Activated T-helper 17 cell treated with anti-CD3 and anti-CD28 coated beads, Interleukin-2, amount 50 U/mL, for 72 hours (primary cell): ENCODE results near the gene STK38. TPM values are rescaled to one million over a fixed set of nuclear protein-coding genes. Genes with fewer than 3 reads are reported as not detected.

ENCODE experiments used
- ATAC-seq: fragments of 150-1000 bp; cut with Tn5 transposase; replicated peaks from 2 replicates; pipeline ENCODE4 v1.10.0; 2021; ENCODE audit warnings: mild to moderate bottlenecking, moderate library complexity
- H3K27ac Mint-ChIP-seq: one replicate; pipeline ENCODE4 v1.8.0; 2022; ENCODE audit warnings: mixed read lengths
- H3K27me3 Mint-ChIP-seq: one replicate; pipeline ENCODE4 v1.8.0; 2022; ENCODE audit warnings: mixed read lengths
- H3K36me3 Mint-ChIP-seq: one replicate; pipeline ENCODE4 v1.8.0; 2022; ENCODE audit warnings: low read depth, mild to moderate bottlenecking, mixed read lengths
- H3K4me1 Mint-ChIP-seq: one replicate; pipeline ENCODE4 v1.8.0; 2022; ENCODE audit warnings: mixed read lengths
- H3K4me3 Mint-ChIP-seq: one replicate; pipeline ENCODE4 v1.8.0; 2022; ENCODE audit warnings: mild to moderate bottlenecking, mixed read lengths
- H3K9me3 Mint-ChIP-seq: one replicate; pipeline ENCODE4 v1.8.0; 2022; ENCODE audit warnings: mixed read lengths
- total RNA-seq, 2 donors: library from RNA; stranded (reverse); gene quantifications; one replicate each; pipeline ENCODE4 v1.2.3, GENCODE V29; 2022

Gene STK38
- total RNA-seq, 2 donors from 2014 or later, result 24.4 to 34.3 TPM

DNA sequence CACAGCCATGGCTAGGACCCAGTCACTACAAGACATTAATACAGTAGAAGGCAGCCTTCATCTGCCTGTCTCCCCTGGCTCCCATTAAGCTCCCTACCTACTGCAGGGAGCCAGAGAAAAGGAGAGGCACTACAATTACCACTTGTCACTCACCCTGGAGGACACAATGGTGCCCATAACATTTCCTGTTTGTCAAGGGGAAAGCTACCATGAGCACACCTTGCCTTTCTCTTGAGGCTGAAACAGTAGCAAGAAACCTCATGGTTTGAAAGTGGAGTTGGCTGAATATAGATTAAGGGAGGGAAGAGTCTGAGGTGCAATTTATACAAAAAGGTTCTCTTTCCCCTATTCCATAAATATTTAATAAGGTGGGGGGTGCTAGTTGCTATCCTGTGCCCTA lies 27.9 kb downstream of the STK38 start:
- Mint-ChIP-seq H3K4me3 (no peak overlapping the region), H3K4me1 (no peaks in the 10 kb centered on the region), H3K27ac (peak overlapping the region; percentile 14), H3K9me3 (no peaks in the 10 kb centered on the region), H3K36me3 (peaks cover 99% of the 10 kb centered on the region), H3K27me3 (no peaks in the 10 kb centered on the region)
- peak; percentile 23 for ATAC-seq

GRCh38 chr6:36517408-36517807 lies 29.9 kb downstream of the STK38 start:
- Mint-ChIP-seq H3K9me3 (no peaks in the 10 kb centered on the region), H3K36me3 (peaks cover 99% of the 10 kb centered on the region), H3K4me3 (no peak overlapping the region), H3K4me1 (no peaks in the 10 kb centered on the region), H3K27me3 (no peaks in the 10 kb centered on the region), H3K27ac (peak overlapping the region; percentile 46)
- ATAC-seq, result no peak

GRCh38 chr6:36516988-36517387 lies 30.3 kb downstream of the STK38 start:
- Mint-ChIP-seq H3K9me3 (no peaks in the 10 kb centered on the region), H3K4me3 (no peak overlapping the region), H3K27ac (peak overlapping the region; percentile 46), H3K4me1 (no peaks in the 10 kb centered on the region), H3K27me3 (no peaks in the 10 kb centered on the region), H3K36me3 (peaks cover 99% of the 10 kb centered on the region)
- ATAC-seq, result no peak

DNA sequence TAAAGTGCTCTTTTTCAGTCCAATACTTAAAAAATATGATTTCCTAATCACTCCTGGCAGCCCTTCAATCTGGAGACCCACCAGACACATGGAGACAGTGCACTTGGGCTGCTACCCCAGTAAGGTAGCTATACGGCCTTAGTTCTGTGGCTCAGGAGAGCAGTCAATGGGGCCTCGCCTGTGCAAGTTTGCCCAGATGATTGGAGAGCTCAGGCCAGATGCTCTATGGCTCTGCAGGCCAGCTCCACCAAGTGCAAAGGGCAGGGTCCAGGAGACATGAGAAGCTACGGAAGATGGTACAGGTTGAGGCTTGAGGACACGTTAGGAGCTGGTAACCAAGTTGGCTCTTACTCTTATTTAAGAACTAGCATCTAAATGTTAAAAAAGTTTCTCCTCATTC lies 30.7 kb downstream of the STK38 start:
- no peak overlapping the region for H3K4me3 Mint-ChIP-seq
- H3K9me3 Mint-ChIP-seq, result no peaks in the 10 kb centered on the region
- no peak overlapping the region for H3K27ac Mint-ChIP-seq
- H3K4me1 Mint-ChIP-seq, result no peaks in the 10 kb centered on the region
- H3K36me3 Mint-ChIP-seq, result peaks cover 99% of the 10 kb centered on the region
- no peaks in the 10 kb centered on the region for H3K27me3 Mint-ChIP-seq
- ATAC-seq, result no peak

DNA sequence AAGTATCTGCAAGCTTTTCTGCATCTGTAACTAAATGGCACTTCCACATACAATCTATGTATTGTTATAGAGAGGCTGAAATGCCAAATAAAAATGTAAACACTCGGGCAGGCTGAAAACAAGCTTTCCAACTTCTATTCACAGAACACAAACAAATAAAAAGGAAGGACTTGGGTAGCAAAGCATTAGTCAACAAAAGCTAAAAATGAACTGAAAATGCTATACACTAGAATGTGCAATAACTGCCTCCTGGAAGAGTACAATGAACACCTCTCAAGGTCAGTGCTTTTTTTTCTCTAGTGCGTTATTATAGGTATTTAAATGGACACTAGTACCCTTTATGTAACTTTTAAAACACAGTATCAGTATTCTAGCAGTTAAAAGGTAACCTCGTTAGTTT lies 31.4 kb downstream of the STK38 start:
- ATAC-seq, result no peak
- H3K9me3 Mint-ChIP-seq, result no peaks in the 10 kb centered on the region
- H3K27ac Mint-ChIP-seq, result no peak overlapping the region

GRCh38 chr6:36514554-36515456 lies 32.5 kb downstream of the STK38 start:
- Mint-ChIP-seq H3K27me3 (no peaks in the 10 kb centered on the region), H3K36me3 (peaks cover 95% of the 10 kb centered on the region), H3K9me3 (no peaks in the 10 kb centered on the region), H3K4me1 (no peaks in the 10 kb centered on the region), H3K27ac (peak overlapping the region; percentile 22), H3K4me3 (no peak overlapping the region)
- no peak for ATAC-seq

More for the DNA sequence above, 31.4 kb downstream of the STK38 start:
- Mint-ChIP-seq H3K36me3 (peaks cover 99% of the 10 kb centered on the region), H3K27me3 (no peaks in the 10 kb centered on the region), H3K4me3 (no peak overlapping the region), H3K4me1 (no peaks in the 10 kb centered on the region)

- Mint-ChIP-seq H3K9me3 (no peaks in the 10 kb centered on the region), H3K4me3 (no peak overlapping the region), H3K27me3 (no peaks in the 10 kb centered on the region), H3K4me1 (peaks cover 20% of the 10 kb centered on the region), H3K36me3 (peaks cover 66% of the 10 kb centered on the region), H3K27ac (peak overlapping the region; percentile 20)
- ATAC-seq, result no peak
These were observed 36.9 kb downstream of the STK38 start for GRCh38 chr6:36510365-36510764.

- no peak for ATAC-seq
- no peaks in the 10 kb centered on the region for H3K9me3 Mint-ChIP-seq
These were observed 38.7 kb downstream of the STK38 start for GRCh38 chr6:36508532-36508931.

GRCh38 chr6:36506611-36507010 lies 40.7 kb downstream of the STK38 start:
- peaks cover 65% of the 10 kb centered on the region for H3K36me3 Mint-ChIP-seq
- peaks cover 25% of the 10 kb centered on the region for H3K4me1 Mint-ChIP-seq
- H3K4me3 Mint-ChIP-seq, result peak overlapping the region; percentile 58
- ATAC-seq, result peak; percentile 56
- no peaks in the 10 kb centered on the region for H3K27me3 Mint-ChIP-seq
- H3K9me3 Mint-ChIP-seq, result no peaks in the 10 kb centered on the region
- peak overlapping the region; percentile 88 for H3K27ac Mint-ChIP-seq

More at GRCh38 chr6:36508532-36508931, 38.7 kb downstream of the STK38 start:
- H3K27me3 Mint-ChIP-seq, result no peaks in the 10 kb centered on the region
- H3K4me1 Mint-ChIP-seq, result peaks cover 25% of the 10 kb centered on the region
- H3K4me3 Mint-ChIP-seq, result no peak overlapping the region
- peaks cover 65% of the 10 kb centered on the region for H3K36me3 Mint-ChIP-seq
- H3K27ac Mint-ChIP-seq, result no peak overlapping the region

DNA sequence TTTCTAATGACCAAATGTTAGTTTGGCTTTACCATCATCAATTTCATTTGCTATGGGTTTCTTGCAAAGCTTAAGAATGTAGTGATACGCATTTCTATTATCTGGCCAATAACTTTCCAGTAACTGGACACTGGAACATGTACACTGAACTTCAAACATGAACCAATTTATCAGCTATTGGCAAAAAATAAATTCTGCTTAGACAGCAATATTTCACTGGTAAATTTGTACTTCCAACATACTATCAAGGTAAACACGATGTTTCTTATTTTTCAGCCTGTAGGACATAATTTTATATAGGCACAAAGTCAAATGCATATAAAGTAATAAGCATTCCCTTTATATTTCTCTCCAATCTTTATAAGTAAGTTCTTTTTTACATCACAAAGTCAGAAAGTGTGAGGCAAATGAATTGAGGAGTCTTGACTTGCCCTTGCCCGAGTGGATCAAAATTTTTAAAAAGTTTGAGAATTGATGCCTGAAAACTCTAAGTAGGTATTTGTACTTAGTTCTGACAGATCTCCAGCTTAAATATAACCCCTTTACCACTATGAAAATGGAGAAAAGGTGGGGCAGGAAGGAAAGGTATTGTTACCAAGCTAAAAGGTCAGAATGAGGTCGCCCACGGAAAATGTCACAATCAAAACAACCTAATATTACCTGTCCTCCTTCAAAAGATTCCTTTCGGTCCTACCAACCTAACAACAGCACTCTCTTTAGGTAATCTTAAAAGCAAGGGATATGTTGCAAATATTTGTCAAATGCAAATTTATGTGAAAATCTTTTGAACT lies 41.3 kb downstream of the STK38 start:
- Mint-ChIP-seq H3K36me3 (peaks cover 61% of the 10 kb centered on the region), H3K9me3 (no peaks in the 10 kb centered on the region), H3K27me3 (no peaks in the 10 kb centered on the region), H3K4me1 (peaks cover 25% of the 10 kb centered on the region), H3K4me3 (peak overlapping the region; percentile 58), H3K27ac (peak overlapping the region; percentile 88)
- ATAC-seq, result peak; percentile 52

DNA sequence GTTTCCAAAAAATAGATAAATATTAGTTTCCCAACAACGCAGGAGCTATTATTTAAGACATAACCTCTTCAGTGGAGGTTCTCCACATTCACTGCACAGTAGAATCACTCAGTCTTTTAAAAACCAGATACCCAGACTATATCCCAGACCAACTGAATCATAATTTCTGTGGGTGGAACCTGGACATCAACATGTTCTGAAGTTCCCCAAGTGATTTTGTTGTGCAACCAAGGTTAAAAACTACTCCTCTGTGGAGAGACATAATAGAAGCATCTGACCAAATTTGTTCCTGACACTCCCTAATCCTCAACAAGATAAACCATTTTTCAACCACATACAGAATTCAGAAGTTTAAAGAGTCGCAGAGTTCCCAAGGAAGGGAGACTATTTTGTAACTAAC lies 42.3 kb downstream of the STK38 start:
- no peak overlapping the region for H3K4me3 Mint-ChIP-seq
- ATAC-seq, result no peak
- peak overlapping the region; percentile 88 for H3K27ac Mint-ChIP-seq
- H3K9me3 Mint-ChIP-seq, result no peaks in the 10 kb centered on the region
- peaks cover 59% of the 10 kb centered on the region for H3K36me3 Mint-ChIP-seq
- H3K4me1 Mint-ChIP-seq, result peaks cover 25% of the 10 kb centered on the region
- no peaks in the 10 kb centered on the region for H3K27me3 Mint-ChIP-seq

DNA sequence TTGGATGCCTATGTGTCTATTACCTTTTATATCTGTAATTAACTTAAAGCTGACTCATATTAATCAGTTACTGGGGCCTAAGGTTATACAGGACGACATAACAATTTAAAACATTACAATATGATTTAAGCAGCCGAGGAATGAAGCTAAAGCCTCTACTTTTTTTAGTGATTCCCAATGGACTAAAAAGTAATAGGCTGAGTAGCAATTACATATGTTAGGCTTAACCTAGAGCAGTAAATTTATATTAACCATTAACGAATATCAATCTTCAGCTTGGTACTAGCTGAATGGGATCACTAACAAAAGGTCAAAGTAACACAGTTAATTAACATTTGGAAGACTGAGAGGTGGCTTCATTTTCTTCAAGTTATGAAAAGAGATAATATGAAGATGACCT lies 43.1 kb downstream of the STK38 start:
- peaks cover 25% of the 10 kb centered on the region for H3K4me1 Mint-ChIP-seq
- H3K27me3 Mint-ChIP-seq, result no peaks in the 10 kb centered on the region
- H3K36me3 Mint-ChIP-seq, result peaks cover 67% of the 10 kb centered on the region
- no peak for ATAC-seq
- H3K9me3 Mint-ChIP-seq, result no peaks in the 10 kb centered on the region
- H3K4me3 Mint-ChIP-seq, result no peak overlapping the region
- peak overlapping the region; percentile 88 for H3K27ac Mint-ChIP-seq

DNA sequence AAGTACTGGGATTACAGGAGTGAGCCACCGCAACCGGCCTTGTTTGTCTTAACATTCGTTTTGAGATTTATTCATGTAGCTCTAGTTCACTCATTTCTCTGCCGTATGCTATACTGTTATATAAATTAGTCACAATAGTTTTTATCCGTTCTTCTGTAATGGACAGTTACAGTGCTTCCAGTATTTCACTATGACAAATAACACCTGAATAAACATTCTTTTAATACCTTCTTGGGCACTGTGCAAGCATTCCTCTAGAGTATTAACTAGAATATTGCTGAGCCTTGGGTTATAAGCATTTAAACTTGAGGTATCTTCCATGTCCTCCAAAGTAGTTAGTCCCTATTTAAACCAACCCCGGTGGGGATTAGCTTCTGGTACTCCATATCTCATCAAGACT lies 45.6 kb downstream of the STK38 start:
- H3K36me3 Mint-ChIP-seq, result peaks cover 91% of the 10 kb centered on the region
- peaks cover 16% of the 10 kb centered on the region for H3K4me1 Mint-ChIP-seq
- H3K4me3 Mint-ChIP-seq, result no peak overlapping the region
- ATAC-seq, result peak; percentile 29
- H3K27me3 Mint-ChIP-seq, result no peaks in the 10 kb centered on the region
- H3K27ac Mint-ChIP-seq, result peak overlapping the region; percentile 35
- no peaks in the 10 kb centered on the region for H3K9me3 Mint-ChIP-seq

- no peak for ATAC-seq
- Mint-ChIP-seq H3K27ac (peak overlapping the region; percentile 16), H3K4me3 (no peak overlapping the region), H3K27me3 (no peaks in the 10 kb centered on the region), H3K9me3 (no peaks in the 10 kb centered on the region), H3K36me3 (peaks cover 91% of the 10 kb centered on the region), H3K4me1 (peaks cover under 1% of the 10 kb centered on the region)
These were observed 47.4 kb downstream of the STK38 start for GRCh38 chr6:36499918-36500317.

DNA sequence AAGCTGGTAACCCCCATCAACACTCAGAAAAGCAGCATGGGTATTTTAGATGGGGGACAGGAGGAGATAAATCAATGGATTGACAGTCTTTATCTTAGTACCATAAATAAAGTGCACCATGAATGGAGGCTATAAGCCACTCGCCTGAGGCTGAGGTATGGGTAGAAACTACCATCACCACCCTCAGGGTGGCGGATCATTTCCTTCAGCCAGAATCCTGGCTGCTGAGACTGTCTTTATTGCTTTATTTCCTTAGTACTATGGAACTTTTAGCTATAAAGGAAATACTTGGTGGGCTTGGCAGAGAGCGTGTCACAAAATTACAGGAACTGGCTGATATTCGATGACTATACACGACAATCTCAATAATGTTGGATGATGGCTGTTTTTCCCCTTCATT lies 52.2 kb downstream of the STK38 start:
- Mint-ChIP-seq H3K27ac (peak overlapping the region; percentile 33), H3K36me3 (peaks cover 87% of the 10 kb centered on the region), H3K4me1 (peaks cover 10% of the 10 kb centered on the region), H3K27me3 (no peaks in the 10 kb centered on the region), H3K4me3 (no peak overlapping the region), H3K9me3 (no peaks in the 10 kb centered on the region)
- no peak for ATAC-seq
